GM12878 (cell line): Measurements from ENCODE around the gene EXO1. TPM values are rescaled to one million over a fixed set of nuclear protein-coding genes. Genes with fewer than 3 reads are reported as not detected.

Source experiments
- ATAC-seq: fragments of 200-7000 bp; cut with Tn5 transposase; 3 replicates; pipeline ENCODE4 v1.9.1; 2020; ENCODE audit warnings: mild to moderate bottlenecking, moderate library complexity
- BruUV-seq: library from RNA; stranded (reverse); fragments of 400-500 nt; replicated peaks from 2 replicates; lab custom pipeline; 2021; lab: Mats Ljungman, UMichigan
- CTCF ChIA-PET: fragments of 300-600 bp; sonication (Branson Sonifier 250); formaldehyde crosslinking; extraction: SDS; loops from one replicate; lab custom pipeline; 2021; ENCODE audit warnings: inconsistent platforms; lab: Yijun Ruan, JAX
- POLR2A ChIA-PET: fragments of 350-600 bp; formaldehyde crosslinking; extraction: SDS; loops from one replicate; lab custom pipeline; 2021; ENCODE audit warnings: inconsistent platforms; lab: Charles Lee
- RAD21 ChIA-PET: fragments of 300-600 bp; sonication (Branson Sonifier 250); formaldehyde crosslinking; loops from one replicate; lab custom pipeline; 2023; ENCODE audit warnings: antibody characterized with exemption; ENCODE audit not compliant: unreplicated experiment; lab: Charles Lee
- SMC1A ChIA-PET: fragments of 300-600 bp; sonication (Branson Sonifier 250); formaldehyde crosslinking; loops from one replicate; lab custom pipeline; 2023; ENCODE audit not compliant: unreplicated experiment, uncharacterized antibody; lab: Charles Lee
- DNase-seq: peaks from one replicate; pipeline ENCODE4 v3.0.0-alpha.2; 2011; ENCODE audit warnings: low read depth, low spot score
- FAIRE-seq: peaks from 3 replicates; lab custom pipeline; 2011; peaks lifted over from hg19 to GRCh38; lab: Jason Lieb, UNC
- H2AFZ ChIP-seq: 2 replicates; pipeline ENCODE4 v1.6.0; 2011; ENCODE audit warnings: low read depth, low read length, control low read depth; ENCODE audit not compliant: control insufficient read depth
- H3K27ac ChIP-seq: 2 replicates; pipeline ENCODE4 v1.5.1; 2011; ENCODE audit warnings: control low read depth; ENCODE audit not compliant: control insufficient read depth, insufficient read depth
- H3K27me3 ChIP-seq, 2 experiments: replicated peaks in 1 of 2; 2 replicates each; pipeline versions ENCODE4 v1.6.0 to v1.6.1; 2011; ENCODE audit warnings: low read length in 1 of 2; ENCODE audit not compliant: control insufficient read depth in 2 of 2, insufficient read depth in 2 of 2
- H3K36me3 ChIP-seq, 2 experiments: 2 replicates each; pipeline ENCODE4 v1.5.1; 2011; ENCODE audit warnings: low read length in 1 of 2; ENCODE audit not compliant: control insufficient read depth in 2 of 2, insufficient read depth in 2 of 2
- H3K4me1 ChIP-seq: 2 replicates; pipeline ENCODE4 v1.6.1; 2011; ENCODE audit warnings: mild to moderate bottlenecking, low read length, moderate library complexity, mixed read lengths; ENCODE audit not compliant: control insufficient read depth, insufficient read depth
- H3K4me2 ChIP-seq: 2 replicates; pipeline ENCODE4 v1.6.0; 2011; ENCODE audit warnings: control low read depth; ENCODE audit not compliant: control insufficient read depth, insufficient read depth
- H3K4me3 ChIP-seq: fragments of 200-600 bp; sonication (generic); 2 replicates; pipeline ENCODE4 v1.5.1; 2016
- H3K79me2 ChIP-seq: 2 replicates; pipeline ENCODE4 v1.6.0; 2011; ENCODE audit warnings: low read length; ENCODE audit not compliant: control insufficient read depth, insufficient read depth
- H3K9ac ChIP-seq: 2 replicates; pipeline ENCODE4 v1.8.0; 2011; ENCODE audit warnings: low read length, control low read depth, mixed read lengths; ENCODE audit not compliant: control insufficient read depth, insufficient read depth
- H3K9me3 ChIP-seq: replicated peaks from 3 replicates; pipeline ENCODE4 v1.5.1; 2011; ENCODE audit warnings: mild to moderate bottlenecking, low read length; ENCODE audit not compliant: control insufficient read depth, insufficient read depth
- H4K20me1 ChIP-seq: 2 replicates; pipeline ENCODE4 v1.6.0; 2011; ENCODE audit not compliant: control insufficient read depth, insufficient read depth
- ATF3 ChIP-seq: IDR thresholded peaks from 2 replicates; pipeline ENCODE4 v1.6.1; 2011; ENCODE audit warnings: low read depth, mild to moderate bottlenecking, low read length, moderate library complexity, borderline replicate concordance; ENCODE audit errors: extremely low read depth
- ATF7 ChIP-seq: fragments of 450-650 bp; IDR thresholded peaks from 2 replicates; pipeline ENCODE4 v1.6.1; 2016; ENCODE audit warnings: low read depth, mild to moderate bottlenecking
- BHLHE40 ChIP-seq, 2 experiments: fragments of 450-650 bp in 1 of 2; IDR thresholded peaks; 2 replicates each; pipeline ENCODE4 v1.6.1; 2011 to 2017; ENCODE audit warnings: low read depth in 2 of 2, borderline replicate concordance in 1 of 2, improper control_type of control experiment in 1 of 2, low read length in 1 of 2, mild to moderate bottlenecking in 1 of 2
- EP300 ChIP-seq, 2 experiments: fragments of 150-350 bp in 1 of 2; IDR thresholded peaks; 2 replicates each; pipeline ENCODE4 v1.6.1; 2011 to 2012; ENCODE audit warnings: low read depth in 2 of 2, low read length in 2 of 2, borderline replicate concordance in 1 of 2, improper control_type of control experiment in 1 of 2, inconsistent platforms in 1 of 2; ENCODE audit not compliant: control insufficient read depth in 1 of 2
- FOS ChIP-seq: IDR thresholded peaks from 3 replicates; pipeline ENCODE4 v1.6.1; 2011; ENCODE audit warnings: borderline replicate concordance; ENCODE audit not compliant: insufficient read length; ENCODE audit errors: extremely low read depth
- KAT2A ChIP-seq: conservative IDR thresholded peaks from 2 replicates; pipeline ENCODE4 v1.6.1; 2011; ENCODE audit warnings: low read depth, low read length; ENCODE audit not compliant: control insufficient read depth
- MYB ChIP-seq: fragments of 150-350 bp; IDR thresholded peaks from 2 replicates; pipeline ENCODE4 v1.6.1; 2014; ENCODE audit warnings: mild to moderate bottlenecking, low read depth, low read length, borderline replicate concordance
- PAX5 ChIP-seq: IDR thresholded peaks from 2 replicates; pipeline ENCODE4 v1.6.1; 2011; ENCODE audit warnings: low read depth, low read length, borderline replicate concordance
- PKNOX1 ChIP-seq: fragments of 450-650 bp; IDR thresholded peaks from 2 replicates; pipeline ENCODE4 v1.6.1; 2016; ENCODE audit warnings: mild to moderate bottlenecking
- SRF ChIP-seq, 2 experiments: IDR thresholded peaks; 2 replicates each; pipeline ENCODE4 v1.6.1; 2011; ENCODE audit warnings: low read depth in 2 of 2, low read length in 2 of 2, mild to moderate bottlenecking in 1 of 2, moderate library complexity in 1 of 2
- TAF1 ChIP-seq: IDR thresholded peaks from 2 replicates; pipeline ENCODE4 v1.6.1; 2011; ENCODE audit warnings: mild to moderate bottlenecking, low read depth, low read length, borderline replicate concordance
- in situ Hi-C: fragments of 300-500 bp; cut with MboI; formaldehyde crosslinking; loops from 9 replicates; pipeline ENCODE4 v1.14.3; 2018; ENCODE audit warnings: mixed read lengths
- intact Hi-C: fragments of 100-400 bp; cut with micrococcal nuclease; formaldehyde crosslinking; loops from one replicate; pipeline ENCODE4 v1.14.2; 2022; ENCODE audit not compliant: unreplicated experiment
- polyA plus RNA-seq, 11 experiments: library from polyadenylated mRNA; depleted of rRNA in 4 of 11; unstranded in 6 of 11; stranded (reverse) in 5 of 11; fragments of >200 nt; fragmentation: Nextera tagmentation in 4 of 11; fragmentation: Illumina TruSeq in 1 of 11; extraction: Ambion mirVana in 4 of 11; extraction: Trizol in 1 of 11; gene quantifications; 1 replicate in 1 of 11; 2 replicates in 10 of 11; pipeline versions ENCODE4 v1.2.1 to v1.2.3, GENCODE V29; 2011 to 2016; ENCODE audit warnings: inconsistent platforms in 2 of 11, missing spikeins in 2 of 11, low read depth in 1 of 11
- total RNA-seq, 4 experiments: library from RNA; depleted of rRNA in 3 of 4; stranded (reverse); fragments of >200 nt in 3 of 4; fragmentation: Illumina TruSeq in 1 of 4; extraction: Trizol in 1 of 4; gene quantifications; 2 replicates each; pipeline versions ENCODE4 v1.2.1 to v1.2.3, GENCODE V29; 2013 to 2021

EXO1 gene
- total and polyA plus RNA-seq, 10 of the 15 experiments (the other 5 are each of a cell fraction or from before 2014, with no cell fraction given), result 8.7 to 43.4 (median 30.6) TPM

GRCh38 chr1:241822846-241823245, 25.2 kb upstream of the EXO1 start:
- Histone ChIP-seq H3K4me3 (no peak overlapping the region), H4K20me1 (no peaks in the 10 kb centered on the region), H3K9me3 (no peaks in the 10 kb centered on the region), H3K4me2 (no peak overlapping the region), H3K79me2 (no peaks in the 10 kb centered on the region), H3K36me3 (no peaks in the 10 kb centered on the region), H3K27ac (no peak overlapping the region), H2AFZ (no peak overlapping the region), H3K9ac (no peak overlapping the region), H3K27me3 (no peaks in the 10 kb centered on the region; a peak in 1 of 4 replicates), H3K4me1 (no peaks in the 10 kb centered on the region)
- no TSS peak for BruUV-seq
- in situ Hi-C loops (no loop called here), intact Hi-C loops (no loop called here)
- RAD21 ChIA-PET, result no interaction called here
- TF ChIP-seq FOS, result no peak
- no peak for TF ChIP-seq SRF (IDR thresholded peaks at IDR 0.05; ENCODE audit: low read depth in 2 of 2, low read length in 2 of 2)
- TF ChIP-seq EP300 (IDR thresholded peaks at IDR 0.05; ENCODE audit: borderline replicate concordance in 1 of 2, control insufficient read depth in 1 of 2, low read depth in 2 of 2, low read length in 2 of 2), result no peak
- no peak for TF ChIP-seq MYB
- no peak for TF ChIP-seq TAF1
- TF ChIP-seq ATF3, result no peak
- TF ChIP-seq KAT2A, result no peak
- no peak for TF ChIP-seq BHLHE40 (IDR thresholded peaks at IDR 0.05; ENCODE audit: borderline replicate concordance in 1 of 2, low read depth in 2 of 2, low read length in 1 of 2)
- no peak for TF ChIP-seq ATF7
- TF ChIP-seq PAX5, result no peak
- no peak for TF ChIP-seq PKNOX1
- CTCF ChIA-PET, result no interaction called here
- SMC1A ChIA-PET, result no interaction called here
- no peak for DNase-seq
- no peak for ATAC-seq
- FAIRE-seq, result no peak
- POLR2A ChIA-PET, result no interaction called here
